Activated CD4-positive, CD25-positive, alpha-beta regulatory T cell treated with anti-CD3 and anti-CD28 coated beads, Interleukin-2, amount 50 U/mL, for 72 hours (primary cell): ENCODE data around the gene TXNDC11.
"Not testable (repeated sequence)": the region's sequence is repeated elsewhere in the genome, so short reads cannot be mapped to it uniquely, and the experiment has no call there.

Source experiments
- DNase-seq: peaks from one replicate; pipeline ENCODE4 v3.0.0; 2021

TXNDC11 gene

GRCh38 chr16:11742536-11743307 is at the start of gene TXNDC11:
Gene TXNDC11 (minus strand): TSS chr16:11742857. CDS start chr16:11742730, 127 bp downstream.
- DNase-seq: peak; percentile 100

- DNase-seq: no peak
Measured at GRCh38 chr16:11791144-11791828, 48.6 kb upstream of the TXNDC11 start.

GRCh38 chr16:11788914-11789313 is 46.3 kb upstream of the TXNDC11 start:
- DNase-seq: no peak

GRCh38 chr16:11784980-11785599 is 42.4 kb upstream of the TXNDC11 start:
- DNase-seq: not testable (repeated sequence)

GRCh38 chr16:11784381-11784780 is 41.7 kb upstream of the TXNDC11 start:
- not testable (repeated sequence) for DNase-seq

GRCh38 chr16:11784038-11784369 is 41.3 kb upstream of the TXNDC11 start:
- no peak for DNase-seq

- DNase-seq: peak; percentile 53
Measured at GRCh38 chr16:11783319-11784037, 40.8 kb upstream of the TXNDC11 start.

GRCh38 chr16:11781773-11782172 is 39.1 kb upstream of the TXNDC11 start:
- DNase-seq: no peak

GRCh38 chr16:11780991-11781680 is 38.5 kb upstream of the TXNDC11 start:
- no peak for DNase-seq

GRCh38 chr16:11779074-11779473 is 36.4 kb upstream of the TXNDC11 start:
- no peak for DNase-seq

GRCh38 chr16:11774065-11774626 is 31.5 kb upstream of the TXNDC11 start:
- DNase-seq: no peak

- DNase-seq: no peak
Measured at GRCh38 chr16:11768849-11769248, 26.2 kb upstream of the TXNDC11 start.

- DNase-seq: no peak
Measured at GRCh38 chr16:11762431-11762830, 19.8 kb upstream of the TXNDC11 start.

- no peak for DNase-seq
Measured at GRCh38 chr16:11759997-11760396, 17.3 kb upstream of the TXNDC11 start.

- no peak for DNase-seq
Measured at GRCh38 chr16:11759163-11759834, 16.6 kb upstream of the TXNDC11 start.

GRCh38 chr16:11757671-11758545 is 15.3 kb upstream of the TXNDC11 start:
- no peak for DNase-seq

- no peak for DNase-seq
Measured at GRCh38 chr16:11756248-11756647, 13.6 kb upstream of the TXNDC11 start.

GRCh38 chr16:11755022-11755760 is 12.5 kb upstream of the TXNDC11 start:
- no peak for DNase-seq

- DNase-seq: no peak
Measured at GRCh38 chr16:11752856-11753255, 10.2 kb upstream of the TXNDC11 start.

GRCh38 chr16:11750056-11750455 is 7.4 kb upstream of the TXNDC11 start:
- no peak for DNase-seq
